ENCODE data around the gene STRADA.

STRADA gene

GRCh38 chr17:63701868-63702720 lies 39.5 kb downstream of the STRADA start:
- peak; percentile 52 to 59 for DNase-seq (ENCODE audit: low read depth in 1 of 2, low spot score in 1 of 2)

DNA sequence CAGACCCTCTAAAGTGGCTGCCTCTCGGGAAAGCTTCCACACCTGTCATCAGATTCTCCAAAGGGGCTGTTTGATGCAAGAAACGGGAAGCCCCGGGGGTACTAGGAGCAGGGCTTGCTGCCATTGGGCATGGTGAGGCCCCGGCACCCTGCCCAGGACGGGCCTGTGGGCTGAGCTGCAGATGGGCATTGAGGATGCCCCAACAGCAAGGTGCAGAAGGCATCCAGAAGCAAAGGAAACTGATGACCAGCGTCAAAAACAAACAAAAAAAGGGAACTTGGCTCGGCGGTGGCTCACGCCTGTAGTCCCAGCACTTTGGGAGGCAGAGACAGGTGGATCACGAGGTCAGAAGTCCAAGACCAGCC lies 40.2 kb downstream of the STRADA start:
- DNase-seq (ENCODE audit: low read depth in 1 of 2, low spot score in 1 of 2) = no peak

DNA sequence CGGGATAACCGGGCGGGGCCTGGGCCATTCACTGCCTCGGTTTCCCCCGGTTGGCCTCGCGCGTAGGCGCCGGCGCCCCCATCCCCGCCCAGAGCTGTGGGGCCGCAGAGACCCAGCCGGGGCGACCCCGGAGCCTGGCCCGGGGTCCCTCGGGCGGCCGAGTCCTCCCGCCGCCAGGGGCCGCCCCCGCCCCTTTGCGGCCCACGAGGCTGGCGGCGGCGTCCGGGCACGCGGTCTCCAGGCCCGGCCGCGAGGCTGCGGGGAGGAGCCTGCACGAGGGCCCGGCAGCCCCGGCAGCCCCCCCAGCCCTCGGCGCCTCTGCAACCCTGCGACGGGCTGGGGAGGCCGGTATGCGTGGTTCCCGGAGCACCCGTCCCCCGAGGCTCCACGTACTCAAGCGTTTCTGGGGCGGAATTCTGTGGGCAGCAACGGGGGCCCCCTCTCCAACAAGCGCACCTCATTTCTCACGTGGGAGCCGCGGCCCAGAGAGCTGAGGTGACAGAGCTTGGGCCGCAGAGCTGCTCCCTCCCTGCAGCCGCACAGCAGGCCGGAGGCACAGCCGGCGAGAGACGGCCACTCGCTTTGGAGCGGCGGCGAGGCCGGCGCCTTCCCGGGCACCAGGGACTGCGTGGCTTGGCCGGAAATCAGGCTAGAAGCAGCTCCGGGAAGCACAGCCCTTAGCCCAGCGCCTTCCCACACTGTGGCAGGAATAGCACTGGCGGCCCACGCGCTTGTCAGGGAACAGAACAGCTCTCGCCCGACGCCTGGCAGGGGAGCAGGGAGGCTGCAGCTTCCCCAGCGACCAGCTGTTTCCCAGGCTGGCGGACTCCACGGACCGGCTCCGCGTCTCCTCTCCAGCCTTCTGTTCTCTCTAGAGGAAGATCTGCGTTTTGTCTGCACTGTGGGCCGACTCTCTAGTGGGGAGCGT lies 40.8 kb downstream of the STRADA start:
- DNase-seq (ENCODE audit: low read depth in 1 of 2, low spot score in 1 of 2) = peak in 1 of 2 donors; percentile 38

DNA sequence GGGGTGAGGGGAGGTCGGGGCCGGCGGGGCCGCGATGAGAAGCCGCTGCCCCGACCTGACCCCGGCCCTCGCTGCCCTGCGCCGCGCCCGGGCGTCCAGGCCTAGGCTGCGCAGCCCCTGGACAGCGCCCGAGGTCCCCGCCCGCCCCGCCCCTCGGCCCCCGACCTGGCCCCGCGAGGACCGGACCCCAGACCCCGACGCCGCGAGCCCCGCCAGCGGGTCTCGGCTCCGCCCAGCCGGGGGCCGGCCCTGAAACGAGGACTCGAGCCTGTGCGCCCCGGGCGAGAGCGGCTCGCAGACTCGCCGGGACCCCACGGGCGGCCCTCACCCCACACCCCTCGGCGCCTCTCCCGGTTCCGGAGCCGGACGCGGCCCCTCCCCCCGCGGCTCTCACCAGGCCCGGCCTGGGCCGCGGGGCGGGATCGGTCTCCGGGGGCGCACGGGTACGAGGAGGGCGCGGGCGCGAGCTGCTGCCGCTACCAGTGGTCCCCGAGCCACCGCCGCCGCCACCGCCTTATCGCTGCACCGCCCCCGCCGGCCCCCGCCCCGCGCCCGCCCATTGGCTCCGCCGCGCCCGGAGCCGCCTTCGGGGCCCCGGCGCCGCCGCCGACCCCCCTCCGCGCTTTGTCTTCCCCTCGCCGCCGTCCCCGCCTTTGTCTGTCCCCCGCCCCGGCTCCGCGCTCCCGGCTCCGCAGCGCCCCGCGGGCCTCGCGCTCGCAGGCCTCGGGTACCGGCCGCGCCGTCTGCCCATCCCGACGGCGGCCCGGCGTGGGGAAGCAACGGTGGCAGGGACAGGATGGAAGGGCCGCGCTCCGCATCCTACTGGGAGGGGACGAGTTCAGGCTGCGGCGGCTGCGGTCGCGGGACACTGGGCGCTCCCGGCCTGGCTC lies 41.7 kb downstream of the STRADA start, which contains the start of gene LIMD2:
TSS of gene LIMD2 (minus strand) at position 488 of the 890 bp plus-strand sequence. CDS start 827 bp downstream, outside the sequence.
- DNase-seq (ENCODE audit: low read depth in 1 of 2, low spot score in 1 of 2) = peak; percentile 78 to 81

- peak; percentile 73 to 84 for DNase-seq (ENCODE audit: low read depth in 1 of 2, low spot score in 1 of 2)
Measured at GRCh38 chr17:63698886-63699637, 42.5 kb downstream of the STRADA start.

DNA sequence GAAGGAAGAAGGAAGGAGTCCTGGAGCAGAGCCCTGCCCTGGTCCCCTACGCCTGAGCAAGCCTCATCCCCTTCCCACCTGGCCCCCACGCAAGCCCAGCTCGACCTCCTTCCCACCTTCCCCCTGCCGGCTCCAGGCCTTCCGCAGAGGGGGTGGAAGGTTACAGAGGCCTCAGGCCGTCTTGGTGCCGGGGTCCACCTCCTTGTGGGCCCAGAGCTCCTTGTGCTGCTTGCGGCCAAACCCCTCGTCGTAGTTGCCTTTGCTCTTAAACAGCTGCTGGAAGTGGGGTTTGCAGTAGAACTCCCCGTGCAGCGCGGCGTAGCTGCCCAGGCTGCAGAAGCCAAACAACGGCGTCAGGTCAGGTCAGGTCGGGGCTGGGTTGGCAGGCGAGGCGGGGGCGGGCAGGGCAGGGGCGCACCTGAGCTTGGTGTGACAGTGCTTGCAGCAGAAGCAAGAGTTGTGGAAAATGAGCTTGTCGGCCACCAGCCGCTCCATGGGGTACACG lies 43.2 kb downstream of the STRADA start:
- DNase-seq (ENCODE audit: low read depth in 1 of 2, low spot score in 1 of 2) = no peak

GRCh38 chr17:63697341-63698286 lies 44.0 kb downstream of the STRADA start:
- peak; percentile 60 to 68 for DNase-seq (ENCODE audit: low read depth in 1 of 2, low spot score in 1 of 2)

DNA sequence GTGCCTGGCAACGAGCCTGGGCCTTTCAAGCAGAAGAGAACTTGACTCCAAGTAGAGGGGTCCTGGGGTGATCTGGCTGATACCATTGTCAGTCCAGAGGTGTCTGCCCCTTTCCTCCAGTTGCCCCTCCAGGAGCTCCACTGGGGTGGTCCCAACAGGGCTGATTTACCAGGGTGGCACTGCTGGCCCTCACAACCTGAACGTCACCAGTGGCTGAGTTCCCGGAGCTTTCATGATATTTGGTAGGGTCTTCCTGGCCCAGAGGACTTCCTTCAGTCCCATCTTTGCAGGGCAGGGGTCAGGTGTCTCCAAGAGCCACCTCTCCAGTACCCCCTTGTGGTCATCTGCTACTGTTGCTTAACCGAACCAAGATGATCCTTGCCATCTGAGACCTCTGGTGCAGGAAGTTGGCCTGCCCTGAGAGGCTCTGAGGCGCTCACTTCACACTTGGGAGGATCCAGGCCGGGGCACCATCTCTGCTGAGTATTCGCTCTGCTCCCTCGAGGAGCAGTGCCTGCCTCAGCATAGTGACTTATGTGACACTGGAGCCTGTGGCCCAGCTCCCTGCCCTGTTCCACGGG lies 45.1 kb downstream of the STRADA start:
- no peak for DNase-seq (ENCODE audit: low read depth in 1 of 2, low spot score in 1 of 2)

DNA sequence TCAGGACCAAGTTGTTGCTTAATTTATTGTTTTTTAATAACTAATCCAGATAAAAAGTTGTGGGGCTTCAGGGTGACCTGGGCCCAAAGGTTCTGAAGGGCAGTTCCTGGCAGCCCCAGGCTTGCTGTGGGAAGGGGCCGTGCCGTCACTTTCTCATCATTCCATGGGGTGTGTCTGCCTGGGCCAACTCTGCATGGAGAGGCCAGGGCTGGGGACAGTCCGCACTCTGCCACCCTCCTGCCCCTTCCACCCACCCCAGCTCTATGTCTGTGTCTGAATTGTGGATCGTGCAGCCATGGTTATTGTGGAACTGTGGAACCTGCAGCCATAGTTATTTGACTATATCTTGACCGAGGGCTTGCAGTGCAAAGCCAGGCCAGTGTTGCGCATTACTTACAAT lies 45.7 kb downstream of the STRADA start:
- DNase-seq (ENCODE audit: low read depth in 1 of 2, low spot score in 1 of 2) = no peak

- DNase-seq (ENCODE audit: low read depth in 1 of 2, low spot score in 1 of 2) = no peak
Measured at GRCh38 chr17:63694950-63695773, 46.4 kb downstream of the STRADA start.

DNA sequence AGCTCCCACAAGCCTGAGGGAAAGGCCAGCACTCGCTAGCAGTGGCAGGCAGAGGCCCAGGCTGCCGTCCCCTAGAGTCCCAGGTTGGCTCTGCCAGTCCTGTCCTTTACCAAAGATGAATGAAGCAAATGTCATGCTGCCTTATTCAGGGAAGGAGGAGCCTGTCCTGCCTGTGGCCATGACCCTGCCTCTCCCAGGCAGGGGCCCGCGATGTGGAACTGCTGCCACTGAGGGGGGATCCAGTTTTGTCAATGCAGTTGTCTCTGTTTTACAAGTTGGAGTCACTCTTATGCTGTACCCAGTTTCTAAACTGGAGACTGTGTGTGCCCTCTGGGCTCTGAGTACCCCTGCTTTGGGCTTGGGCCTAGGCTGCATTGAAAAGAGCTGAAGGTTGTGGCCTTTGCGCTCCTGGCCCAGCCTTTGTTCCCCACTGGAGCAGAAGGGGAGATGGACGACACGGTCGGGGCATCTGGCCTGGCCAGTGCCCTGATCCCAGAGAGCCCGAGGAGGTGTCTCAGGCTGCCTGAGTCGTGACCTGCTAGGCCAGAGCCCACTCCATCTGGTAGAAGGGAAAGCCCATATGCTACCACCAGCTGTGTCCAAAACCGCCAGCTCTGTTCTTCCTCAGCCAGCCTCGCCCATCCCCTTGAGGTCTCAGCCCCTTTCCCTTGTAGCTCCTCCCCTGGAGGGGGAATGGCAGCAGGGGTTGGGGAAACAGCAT lies 47.2 kb downstream of the STRADA start:
- DNase-seq (ENCODE audit: low read depth in 1 of 2, low spot score in 1 of 2) = no peak

GRCh38 chr17:63693411-63694113 lies 48.0 kb downstream of the STRADA start:
- DNase-seq (ENCODE audit: low read depth in 1 of 2, low spot score in 1 of 2) = no peak

DNA sequence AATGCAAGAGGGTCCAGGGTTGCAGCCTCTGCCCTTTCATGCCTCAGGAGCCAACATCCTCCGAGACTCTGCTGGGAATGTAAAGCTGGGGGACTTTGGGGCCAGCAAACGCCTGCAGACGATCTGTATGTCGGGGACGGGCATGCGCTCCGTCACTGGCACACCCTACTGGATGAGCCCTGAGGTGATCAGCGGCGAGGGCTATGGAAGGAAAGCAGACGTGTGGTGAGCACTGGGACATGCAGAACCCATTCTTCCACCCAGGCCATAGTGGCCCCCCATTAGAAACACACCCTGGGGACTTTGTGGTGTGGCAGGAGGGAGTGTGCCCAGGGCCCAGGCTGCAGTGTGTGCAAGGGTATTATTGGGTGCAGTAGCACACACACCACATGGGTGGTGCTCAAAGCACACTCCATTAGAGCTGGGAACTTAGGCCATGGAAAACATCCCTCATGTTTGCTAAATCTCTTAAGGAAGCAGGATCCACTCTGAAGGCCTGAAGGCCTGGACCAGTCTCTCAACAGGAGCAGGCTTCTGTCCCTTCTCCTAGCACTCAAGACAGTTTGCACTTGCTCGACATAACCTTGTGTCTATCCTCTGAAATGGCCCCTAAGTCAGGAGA lies 49.3 kb downstream of the STRADA start:
- no peak for DNase-seq (ENCODE audit: low read depth in 1 of 2, low spot score in 1 of 2)

DNA sequence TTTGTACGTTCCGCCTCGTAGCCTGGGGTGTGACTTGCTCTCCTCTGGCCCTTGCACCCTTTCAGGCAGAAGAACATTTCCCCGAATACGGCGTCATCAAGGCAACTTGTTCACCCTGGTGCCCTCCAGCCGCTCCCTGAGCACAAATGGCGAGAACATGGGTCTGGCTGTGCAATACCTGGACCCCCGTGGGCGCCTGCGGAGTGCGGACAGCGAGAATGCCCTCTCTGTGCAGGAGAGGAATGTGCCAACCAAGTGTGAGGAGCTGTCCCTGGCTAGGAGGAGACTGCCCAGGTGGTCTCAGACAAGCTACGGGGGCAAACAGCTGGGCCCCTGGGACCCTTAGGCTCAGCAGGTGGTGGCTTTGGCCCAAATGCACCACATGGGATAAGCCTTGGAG lies 52.1 kb downstream of the STRADA start:
- no peak for DNase-seq (ENCODE audit: low read depth in 1 of 2, low spot score in 1 of 2)

GRCh38 chr17:63688396-63689020 lies 53.1 kb downstream of the STRADA start:
- DNase-seq (ENCODE audit: low read depth in 1 of 2, low spot score in 1 of 2) = no peak
